Measurements from ENCODE around the gene KLHL26. TPM values are rescaled to one million over a fixed set of nuclear protein-coding genes. Genes with fewer than 3 reads are reported as not detected.

KLHL26 gene
- total RNA-seq, 3 donors from 2014 or later = 7.6 to 16.6 (median 8.9) TPM

GRCh38 chr19:18629166-18630088 is 7.4 kb upstream of the KLHL26 start:
- H3K4me3 ChIP-seq = no peak overlapping the region
- peak; percentile 29 for ATAC-seq
- H3K9me3 ChIP-seq = no peaks in the 10 kb centered on the region
- DNase-seq = no peak
- no peak for TF ChIP-seq CTCF (IDR thresholded peaks at IDR 0.05)
- no peaks in the 10 kb centered on the region for H3K36me3 ChIP-seq (ENCODE audit: low read depth)
- no peaks in the 10 kb centered on the region for H3K4me1 ChIP-seq (ENCODE audit: low read depth)
- intact Hi-C loops (cut with DNase I, micrococcal nuclease) = no loop called here

- ATAC-seq (no peak), DNase-seq (peak; percentile 56 to 76 (median 62))
- Histone ChIP-seq H3K9me3 (no peaks in the 10 kb centered on the region), H3K4me3 (no peak overlapping the region), H3K4me1 (ENCODE audit: low read depth) (peaks cover 23% of the 10 kb centered on the region), H3K36me3 (ENCODE audit: low read depth) (no peaks in the 10 kb centered on the region)
- TF ChIP-seq CTCF (IDR thresholded peaks at IDR 0.05) = no peak
- intact Hi-C loops (cut with DNase I, micrococcal nuclease) = no loop called here
These were observed 3.5 kb upstream of the KLHL26 start for GRCh38 chr19:18633321-18633720.

- DNase-seq (peak in 2 of 3 donors; percentile 40 to 46), ATAC-seq (no peak)
- no peak for TF ChIP-seq CTCF (IDR thresholded peaks at IDR 0.05)
- Histone ChIP-seq H3K4me3 (no peak overlapping the region), H3K36me3 (ENCODE audit: low read depth) (no peaks in the 10 kb centered on the region), H3K9me3 (no peaks in the 10 kb centered on the region), H3K4me1 (ENCODE audit: low read depth) (peaks cover 24% of the 10 kb centered on the region)
- intact Hi-C loops (cut with DNase I, micrococcal nuclease) = no loop called here
These were observed 2.1 kb upstream of the KLHL26 start for GRCh38 chr19:18634612-18635297.

GRCh38 chr19:18635831-18636182 is 1.0 kb upstream of the KLHL26 start:
- TF ChIP-seq CTCF (IDR thresholded peaks at IDR 0.05) = no peak
- DNase-seq (no peak), ATAC-seq (no peak)
- H3K36me3 ChIP-seq (ENCODE audit: low read depth) = no peaks in the 10 kb centered on the region
- H3K4me1 ChIP-seq (ENCODE audit: low read depth) = peaks cover 24% of the 10 kb centered on the region
- intact Hi-C loops (cut with DNase I, micrococcal nuclease) = no loop called here
- H3K4me3 ChIP-seq = no peak overlapping the region
- H3K9me3 ChIP-seq = no peaks in the 10 kb centered on the region

- H3K9me3 ChIP-seq = no peaks in the 10 kb centered on the region
- ATAC-seq (peak; percentile 89), DNase-seq (peak; percentile 99 to 100 (median 99))
- intact Hi-C loops (cut with DNase I, micrococcal nuclease) = no loop called here
- H3K4me3 ChIP-seq = peak overlapping the region; percentile 25
- H3K36me3 ChIP-seq (ENCODE audit: low read depth) = no peaks in the 10 kb centered on the region
- H3K4me1 ChIP-seq (ENCODE audit: low read depth) = peaks cover 24% of the 10 kb centered on the region
- TF ChIP-seq CTCF (IDR thresholded peaks at IDR 0.05) = no peak
These were observed 452 bp upstream of the KLHL26 start for GRCh38 chr19:18636183-18636968.

Data from mucosa of descending colon (tissue), 3 donors.